Esophagus squamous epithelium (tissue), 5 donors: ENCODE data around the gene SLC16A11. TPM values are rescaled to one million over a fixed set of nuclear protein-coding genes. Genes with fewer than 3 reads are reported as not detected.

Experiments used
- DNase-seq: peaks from one replicate; lab custom pipeline; 2025; lab: John Stamatoyannopoulos, UW
- H3K27ac ChIP-seq, 4 donors: fragments of 200-600 bp; sonication (generic); one replicate each; pipeline ENCODE4 v1.5.1; 2016 to 2019; ENCODE audit warnings: mild to moderate bottlenecking in 1 of 4
- H3K27me3 ChIP-seq, 4 donors: fragments of 200-600 bp; sonication (generic); 1 replicate in 3 of 4; 2 replicates in 1 of 4; pipeline versions ENCODE4 v1.5.1 to v1.6.0; 2017 to 2021; ENCODE audit warnings: antibody characterized with exemption in 1 of 4
- H3K36me3 ChIP-seq, 3 donors: fragments of 200-600 bp; sonication (generic); one replicate each; pipeline ENCODE4 v1.5.1; 2016 to 2019
- H3K4me1 ChIP-seq, 3 donors: fragments of 200-600 bp; sonication (generic); one replicate each; pipeline ENCODE4 v1.5.1; 2017 to 2019
- H3K4me3 ChIP-seq, 4 donors: fragments of 200-600 bp; sonication (generic); 1 replicate in 3 of 4; 2 replicates in 1 of 4; pipeline ENCODE4 v1.5.1; 2016 to 2019; ENCODE audit warnings: mild to moderate bottlenecking in 2 of 4, moderate library complexity in 1 of 4
- H3K9me3 ChIP-seq, 3 donors: fragments of 200-600 bp; sonication (generic); one replicate each; pipeline ENCODE4 v1.5.1; 2016 to 2019
- POLR2A ChIP-seq, 4 donors: fragments of 450-650 bp; IDR thresholded peaks; one replicate each; pipeline ENCODE4 v1.6.1; 2017; ENCODE audit warnings: antibody characterized with exemption in 4 of 4, mild to moderate bottlenecking in 4 of 4, moderate library complexity in 3 of 4
- WGBS, 2 donors: methylation state at CpG; one replicate each; pipeline ENCODE4 v1.1.5; 2018; 5-methylcytosine and 5-hydroxymethylcytosine counted together
- intact Hi-C: fragments of 100-400 bp; cut with DNase I; formaldehyde crosslinking; loops from one replicate; pipeline ENCODE4 v1.15.0; 2022
- total RNA-seq, 4 donors: library from RNA; depleted of rRNA; stranded (reverse); fragments of >200 nt; gene quantifications; one replicate each; pipeline ENCODE4 v1.1.0, GENCODE V29; 2016
- TF ChIP-seq, protein P1 (sequence below), 6 experiments: fragments of 450-650 bp in 4 of 6; fragments of 200-600 bp in 2 of 6; sonication (generic) in 2 of 6; IDR thresholded peaks; one replicate each; pipeline ENCODE4 v1.5.1; 2016 to 2019; ENCODE audit warnings: antibody characterized with exemption in 6 of 6, mild to moderate bottlenecking in 4 of 6, moderate library complexity in 4 of 6
- donor health status: DM: yes; HTN: yes; CAD: no.

SLC16A11 gene
- total RNA-seq, 4 donors from 2014 or later, result 0.56 to 2.1 (median 0.72) TPM; not detected in 1

GRCh38 chr17:7039832-7040231 lies 4.1 kb downstream of the SLC16A11 start:
- DNase-seq, result no peak
- Histone ChIP-seq H3K4me1 (peaks cover 34 to 74% (median 34%) of the 10 kb centered on the region in 3 donors), H3K36me3 (no peaks in the 10 kb centered on the region), H3K9me3 (no peaks in the 10 kb centered on the region), H3K4me3 (no peak overlapping the region), H3K27ac (peak overlapping the region in 2 of 4 donors; percentile 17 to 65), H3K27me3 (peaks cover 0 to 34% (median 2%) of the 10 kb centered on the region in 4 donors)
- intact Hi-C loops, result no loop called here
- no peak for TF ChIP-seq POLR2A (IDR thresholded peaks at IDR 0.05)
- TF ChIP-seq, protein P1, sequence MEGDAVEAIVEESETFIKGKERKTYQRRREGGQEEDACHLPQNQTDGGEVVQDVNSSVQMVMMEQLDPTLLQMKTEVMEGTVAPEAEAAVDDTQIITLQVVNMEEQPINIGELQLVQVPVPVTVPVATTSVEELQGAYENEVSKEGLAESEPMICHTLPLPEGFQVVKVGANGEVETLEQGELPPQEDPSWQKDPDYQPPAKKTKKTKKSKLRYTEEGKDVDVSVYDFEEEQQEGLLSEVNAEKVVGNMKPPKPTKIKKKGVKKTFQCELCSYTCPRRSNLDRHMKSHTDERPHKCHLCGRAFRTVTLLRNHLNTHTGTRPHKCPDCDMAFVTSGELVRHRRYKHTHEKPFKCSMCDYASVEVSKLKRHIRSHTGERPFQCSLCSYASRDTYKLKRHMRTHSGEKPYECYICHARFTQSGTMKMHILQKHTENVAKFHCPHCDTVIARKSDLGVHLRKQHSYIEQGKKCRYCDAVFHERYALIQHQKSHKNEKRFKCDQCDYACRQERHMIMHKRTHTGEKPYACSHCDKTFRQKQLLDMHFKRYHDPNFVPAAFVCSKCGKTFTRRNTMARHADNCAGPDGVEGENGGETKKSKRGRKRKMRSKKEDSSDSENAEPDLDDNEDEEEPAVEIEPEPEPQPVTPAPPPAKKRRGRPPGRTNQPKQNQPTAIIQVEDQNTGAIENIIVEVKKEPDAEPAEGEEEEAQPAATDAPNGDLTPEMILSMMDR (IDR thresholded peaks at IDR 0.05), result no peak
- 94 to 98% methylated on average over 5 of the region's 5 CpGs for WGBS, 2 donors

DNA sequence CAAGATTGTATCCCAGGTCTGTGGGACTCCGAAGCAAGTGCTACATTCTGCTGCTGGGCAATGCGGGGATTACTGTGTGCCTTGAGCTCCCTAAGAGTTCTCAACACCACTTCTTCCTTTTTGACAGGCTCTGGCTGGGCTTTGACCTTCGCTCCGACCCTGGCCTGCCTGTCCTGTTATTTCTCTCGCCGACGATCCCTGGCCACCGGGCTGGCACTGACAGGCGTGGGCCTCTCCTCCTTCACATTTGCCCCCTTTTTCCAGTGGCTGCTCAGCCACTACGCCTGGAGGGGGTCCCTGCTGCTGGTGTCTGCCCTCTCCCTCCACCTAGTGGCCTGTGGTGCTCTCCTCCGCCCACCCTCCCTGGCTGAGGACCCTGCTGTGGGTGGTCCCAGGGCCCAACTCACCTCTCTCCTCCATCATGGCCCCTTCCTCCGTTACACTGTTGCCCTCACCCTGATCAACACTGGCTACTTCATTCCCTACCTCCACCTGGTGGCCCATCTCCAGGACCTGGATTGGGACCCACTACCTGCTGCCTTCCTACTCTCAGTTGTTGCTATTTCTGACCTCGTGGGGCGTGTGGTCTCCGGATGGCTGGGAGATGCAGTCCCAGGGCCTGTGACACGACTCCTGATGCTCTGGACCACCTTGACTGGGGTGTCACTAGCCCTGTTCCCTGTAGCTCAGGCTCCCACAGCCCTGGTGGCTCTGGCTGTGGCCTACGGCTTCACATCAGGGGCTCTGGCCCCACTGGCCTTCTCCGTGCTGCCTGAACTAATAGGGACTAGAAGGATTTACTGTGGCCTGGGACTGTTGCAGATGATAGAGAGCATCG lies 5.6 kb downstream of the SLC16A11 start:
- H3K4me1 ChIP-seq, result peaks cover 25 to 66% (median 25%) of the 10 kb centered on the region in 3 donors
- H3K4me3 ChIP-seq, result no peak overlapping the region
- peaks cover 0 to 18% (median 2%) of the 10 kb centered on the region in 4 donors for H3K27me3 ChIP-seq
- no peaks in the 10 kb centered on the region for H3K9me3 ChIP-seq
- 84 to 92% methylated on average over 9 to 15 of the region's 19 CpGs for WGBS, 2 donors
- no peak overlapping the region for H3K27ac ChIP-seq
- intact Hi-C loops, result no loop called here
- DNase-seq, result no peak
- H3K36me3 ChIP-seq, result no peaks in the 10 kb centered on the region
- TF ChIP-seq, protein P1 (IDR thresholded peaks at IDR 0.05), result no peak
- TF ChIP-seq POLR2A (IDR thresholded peaks at IDR 0.05), result no peak

DNA sequence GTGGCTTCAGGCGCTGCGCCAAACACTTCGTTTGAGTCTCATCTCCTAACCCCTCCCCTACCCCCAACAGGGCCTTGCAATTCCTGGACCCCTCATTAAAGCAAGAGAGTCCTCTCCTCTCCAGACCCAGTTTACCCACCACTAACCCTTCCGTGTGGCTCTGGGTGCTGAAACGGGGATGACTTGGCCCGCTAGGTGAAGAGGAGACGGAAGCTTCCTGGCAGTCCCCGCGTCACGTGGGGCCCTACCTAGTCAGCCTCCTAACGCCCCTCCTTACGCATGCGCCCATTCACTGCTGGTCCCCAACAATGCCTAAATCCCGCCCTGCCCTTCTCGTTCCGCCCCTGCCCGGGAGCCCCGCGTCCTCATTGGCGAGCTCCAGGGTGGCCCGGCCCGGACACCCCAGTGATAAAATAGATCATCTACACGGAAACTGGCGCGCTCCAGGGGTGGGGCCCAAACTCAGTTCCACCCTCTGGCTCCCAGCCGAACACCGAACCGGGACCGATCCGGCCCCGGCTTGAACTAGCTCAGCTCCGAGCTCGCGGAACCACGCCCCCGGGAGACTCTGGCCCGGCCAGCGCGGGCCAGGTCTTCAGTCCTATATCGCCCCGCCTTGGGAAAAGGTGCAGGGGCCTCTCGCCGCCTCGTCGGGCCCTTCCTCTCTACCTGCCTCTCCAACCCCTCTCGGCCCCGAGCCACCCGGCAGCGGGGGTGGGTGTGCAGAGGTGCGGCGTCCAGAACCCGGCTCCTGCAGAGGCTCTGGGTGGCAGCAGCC lies 8.1 kb downstream of the SLC16A11 start, which contains the start of gene SLC16A13:
SLC16A13 (plus strand) TSS at position 425 of the 778 bp plus-strand sequence. CDS start 368 bp downstream, outside the sequence.
- Histone ChIP-seq H3K4me3 (peak within 1 kb of the TSS; percentile 57 to 75 (median 66)), H3K9me3 (no peaks in the 10 kb centered on the region), H3K27ac (peak within 1 kb of the TSS; percentile 83 to 94 (median 90)), H3K27me3 (peaks cover 0 to 3% (median 0%) of the 10 kb centered on the region in 4 donors), H3K36me3 (no peaks in the 10 kb centered on the region), H3K4me1 (peaks cover 11 to 59% (median 12%) of the 10 kb centered on the region in 3 donors)
- 0 to 1% methylated on average over 11 to 13 of the region's 52 CpGs for whole genome bisulfite sequencing, 2 donors
- peak; percentile 92 for DNase-seq
- intact Hi-C loops, result no loop called here
- peak in 3 of 4 donors; percentile 28 to 87 (median 46) for TF ChIP-seq POLR2A (IDR thresholded peaks at IDR 0.05)
- TF ChIP-seq, protein P1 (IDR thresholded peaks at IDR 0.05), result no peak

DNA sequence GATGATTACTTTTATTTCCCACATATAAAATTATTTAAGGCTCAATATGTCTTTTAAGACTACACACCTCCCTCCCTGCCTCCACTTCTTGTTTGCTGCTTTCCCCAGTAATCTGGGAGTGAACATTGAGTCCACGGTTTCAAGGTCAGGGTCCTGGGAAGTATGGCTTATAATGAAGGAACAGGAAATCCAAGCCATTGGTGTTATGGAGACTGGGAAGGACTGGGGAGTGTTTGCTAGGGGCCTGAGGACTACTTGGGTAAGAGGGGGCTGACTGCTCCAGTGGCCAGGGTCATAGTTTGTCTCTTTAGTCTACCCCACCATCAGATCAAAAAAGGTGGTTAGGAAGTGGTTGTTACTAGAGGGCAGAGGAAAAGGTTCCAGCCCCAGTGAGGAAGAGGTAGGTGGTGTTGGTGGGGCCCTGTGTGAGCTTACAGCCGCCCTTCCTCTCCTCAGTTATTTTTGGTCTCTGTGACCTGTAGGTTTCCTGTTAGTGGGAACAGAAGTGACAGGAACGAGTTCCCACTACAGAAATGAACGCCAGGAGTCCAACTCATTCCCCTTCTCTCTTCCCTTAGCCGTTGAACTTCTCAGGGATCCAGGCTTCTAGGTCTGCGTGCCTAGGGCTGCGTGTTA lies 8.8 kb downstream of the SLC16A11 start:
- Histone ChIP-seq H3K4me3 (peak overlapping the region; percentile 57 to 75 (median 66)), H3K9me3 (no peaks in the 10 kb centered on the region), H3K4me1 (peaks cover 11 to 59% (median 12%) of the 10 kb centered on the region in 3 donors), H3K36me3 (no peaks in the 10 kb centered on the region), H3K27ac (peak overlapping the region; percentile 83 to 94 (median 90)), H3K27me3 (peaks cover 0 to 3% (median 0%) of the 10 kb centered on the region in 4 donors)
- TF ChIP-seq, protein P1 (IDR thresholded peaks at IDR 0.05), result no peak
- TF ChIP-seq POLR2A (IDR thresholded peaks at IDR 0.05), result no peak
- 7 to 10% methylated on average over 7 of the region's 7 CpGs for WGBS, 2 donors
- intact Hi-C loops, result no loop called here
- DNase-seq, result no peak
